Measurements from ENCODE around the gene CNGB1. TPM values are rescaled to one million over a fixed set of nuclear protein-coding genes. Genes with fewer than 3 reads are reported as not detected.

The CNGB1 gene
- total RNA-seq, 2 donors from 2014 or later: 0.05 to 0.69 TPM

DNA sequence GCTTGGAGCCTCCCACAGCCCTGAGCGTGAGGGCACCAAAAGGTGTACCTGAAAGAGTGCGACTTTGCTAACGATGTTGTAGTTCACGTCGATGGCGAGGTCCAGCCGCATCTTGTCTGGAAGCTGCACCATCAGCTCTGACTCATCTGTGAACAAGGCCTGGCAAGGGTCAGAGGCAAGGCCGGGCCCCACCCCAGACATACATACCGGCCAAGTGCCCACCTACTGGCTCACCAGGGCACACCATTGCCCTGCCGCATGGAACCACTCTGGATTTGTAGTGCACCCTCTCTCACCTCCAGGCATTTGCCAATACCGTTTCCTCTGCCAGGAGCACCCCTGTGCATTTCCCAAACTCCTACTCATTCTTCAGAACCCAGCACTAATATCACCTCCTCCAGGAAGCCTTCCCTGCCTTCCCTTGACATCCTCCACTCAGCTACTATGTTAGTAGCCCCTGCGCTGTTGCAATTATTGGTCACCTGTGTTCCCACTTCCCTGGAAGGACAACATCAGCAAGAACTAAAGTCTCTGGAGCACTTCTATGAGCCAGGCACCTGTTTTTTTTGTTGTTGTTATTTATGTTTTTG lies 69.4 kb downstream of the CNGB1 start:
- DNase-seq: no peak
- H3K27ac ChIP-seq: no peak overlapping the region
- intact Hi-C loops (cut with DNase I): loop anchor here (2.0 to 10.0 kb wide), 3 partner anchors 101 to 393 kb away; partner anchors contain the start of gene PRSS54
- H3K36me3 ChIP-seq: no peaks in the 10 kb centered on the region
- H3K4me1 ChIP-seq: no peaks in the 10 kb centered on the region
- H3K4me3 ChIP-seq: no peak overlapping the region
- H3K9ac ChIP-seq (ENCODE audit: low read depth in 2 of 2, low read length in 2 of 2): no peak overlapping the region
- H3K27me3 ChIP-seq: peaks cover 6% of the 10 kb centered on the region
- TF ChIP-seq, protein P1, sequence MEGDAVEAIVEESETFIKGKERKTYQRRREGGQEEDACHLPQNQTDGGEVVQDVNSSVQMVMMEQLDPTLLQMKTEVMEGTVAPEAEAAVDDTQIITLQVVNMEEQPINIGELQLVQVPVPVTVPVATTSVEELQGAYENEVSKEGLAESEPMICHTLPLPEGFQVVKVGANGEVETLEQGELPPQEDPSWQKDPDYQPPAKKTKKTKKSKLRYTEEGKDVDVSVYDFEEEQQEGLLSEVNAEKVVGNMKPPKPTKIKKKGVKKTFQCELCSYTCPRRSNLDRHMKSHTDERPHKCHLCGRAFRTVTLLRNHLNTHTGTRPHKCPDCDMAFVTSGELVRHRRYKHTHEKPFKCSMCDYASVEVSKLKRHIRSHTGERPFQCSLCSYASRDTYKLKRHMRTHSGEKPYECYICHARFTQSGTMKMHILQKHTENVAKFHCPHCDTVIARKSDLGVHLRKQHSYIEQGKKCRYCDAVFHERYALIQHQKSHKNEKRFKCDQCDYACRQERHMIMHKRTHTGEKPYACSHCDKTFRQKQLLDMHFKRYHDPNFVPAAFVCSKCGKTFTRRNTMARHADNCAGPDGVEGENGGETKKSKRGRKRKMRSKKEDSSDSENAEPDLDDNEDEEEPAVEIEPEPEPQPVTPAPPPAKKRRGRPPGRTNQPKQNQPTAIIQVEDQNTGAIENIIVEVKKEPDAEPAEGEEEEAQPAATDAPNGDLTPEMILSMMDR (IDR thresholded peaks at IDR 0.05): no peak
- H3K9me3 ChIP-seq: no peaks in the 10 kb centered on the region

DNA sequence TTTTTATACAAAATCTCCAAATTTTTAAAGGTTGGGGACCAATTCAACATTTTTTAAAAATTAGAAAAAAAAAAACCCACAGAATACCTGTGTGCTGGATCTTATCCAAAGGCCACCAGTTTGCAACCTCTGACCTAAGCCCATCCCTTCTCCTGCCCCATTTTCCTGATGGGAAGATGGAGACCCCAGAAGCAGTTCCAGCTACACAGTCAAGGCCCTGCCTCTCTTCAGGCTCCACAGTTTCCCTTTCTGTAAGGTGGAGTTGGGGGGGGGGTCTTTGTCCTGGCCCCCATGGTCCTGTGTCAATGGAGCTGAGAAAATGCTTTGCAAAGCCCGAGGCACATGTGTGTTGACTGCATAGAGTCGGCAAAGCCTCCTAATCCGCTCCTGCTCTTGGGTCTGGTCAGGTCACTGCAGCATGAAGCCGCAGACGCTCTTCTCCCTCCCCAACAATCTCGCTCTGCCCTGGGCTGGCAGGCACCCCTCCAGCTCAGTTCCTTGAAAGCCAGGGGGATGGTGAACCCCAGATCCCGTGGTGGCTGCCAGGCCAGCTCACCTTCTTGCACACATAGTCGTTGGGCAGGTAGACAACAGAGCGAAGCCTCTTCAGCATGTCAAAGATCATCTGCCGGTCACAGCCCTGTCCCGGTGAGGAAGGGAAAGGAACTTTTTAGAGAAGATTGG lies 70.0 kb downstream of the CNGB1 start:
- intact Hi-C loops (cut with DNase I): loop anchor here (2.0 to 10.0 kb wide), 3 partner anchors 102 to 394 kb away; partner anchors contain the start of gene PRSS54
- H3K9ac ChIP-seq (ENCODE audit: low read depth in 2 of 2, low read length in 2 of 2): no peak overlapping the region
- peaks cover 6% of the 10 kb centered on the region for H3K27me3 ChIP-seq
- no peak overlapping the region for H3K27ac ChIP-seq
- TF ChIP-seq, protein P1 (IDR thresholded peaks at IDR 0.05): no peak
- H3K36me3 ChIP-seq: no peaks in the 10 kb centered on the region
- DNase-seq: no peak
- no peaks in the 10 kb centered on the region for H3K9me3 ChIP-seq
- no peak overlapping the region for H3K4me3 ChIP-seq
- no peaks in the 10 kb centered on the region for H3K4me1 ChIP-seq

DNA sequence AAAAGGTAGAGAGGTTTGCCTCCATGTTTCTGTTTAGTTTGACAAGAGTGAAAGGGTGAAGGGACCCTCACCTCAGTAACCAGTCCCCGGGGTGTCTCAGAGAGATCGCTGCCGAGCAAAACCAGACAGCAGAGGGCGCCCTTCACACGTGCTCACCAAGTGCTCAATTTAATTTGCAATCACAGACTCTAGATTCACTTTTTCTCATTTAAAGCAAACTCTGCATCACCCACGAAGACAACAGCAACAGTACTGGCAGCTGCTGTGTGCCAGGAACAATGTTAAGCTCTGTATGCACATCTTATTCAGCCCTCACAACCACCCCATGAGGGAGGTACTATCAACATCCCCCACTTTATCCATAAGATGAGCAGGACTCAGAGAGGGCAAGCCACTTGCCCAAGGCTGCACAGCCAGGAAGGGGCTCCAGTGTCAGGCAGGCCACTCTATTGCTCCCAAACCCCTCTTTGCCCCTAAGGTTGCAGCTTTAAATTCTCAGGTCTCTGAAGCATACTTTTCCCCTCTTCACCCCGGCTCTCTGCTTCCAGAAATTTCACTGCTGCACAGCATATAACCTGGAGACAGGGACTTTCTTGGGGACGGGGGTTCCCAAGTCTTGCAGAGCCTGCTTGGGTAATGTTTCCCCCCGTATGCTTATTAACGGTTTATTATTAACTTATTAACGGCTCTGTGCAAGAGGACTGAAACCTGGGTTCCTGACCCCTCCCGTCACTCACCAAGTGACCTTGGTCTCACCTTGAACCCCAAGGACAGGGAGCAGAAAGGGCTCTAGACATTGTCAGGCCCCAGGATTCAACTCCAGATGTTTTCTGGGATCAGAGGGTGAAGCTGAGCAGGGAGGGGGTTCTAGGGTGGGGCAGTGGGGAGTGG lies 70.9 kb downstream of the CNGB1 start:
- Histone ChIP-seq H3K36me3 (no peaks in the 10 kb centered on the region), H3K27ac (no peak overlapping the region), H3K4me3 (no peak overlapping the region), H3K27me3 (peaks cover 6% of the 10 kb centered on the region), H3K4me1 (no peaks in the 10 kb centered on the region), H3K9me3 (no peaks in the 10 kb centered on the region), H3K9ac (ENCODE audit: low read depth in 2 of 2, low read length in 2 of 2) (no peak overlapping the region)
- intact Hi-C loops (cut with DNase I): loop anchor here (2.0 to 10.0 kb wide), 3 partner anchors 103 to 395 kb away; partner anchors contain the start of gene PRSS54
- TF ChIP-seq, protein P1 (IDR thresholded peaks at IDR 0.05): peak; percentile 84
- peak; percentile 72 for DNase-seq

DNA sequence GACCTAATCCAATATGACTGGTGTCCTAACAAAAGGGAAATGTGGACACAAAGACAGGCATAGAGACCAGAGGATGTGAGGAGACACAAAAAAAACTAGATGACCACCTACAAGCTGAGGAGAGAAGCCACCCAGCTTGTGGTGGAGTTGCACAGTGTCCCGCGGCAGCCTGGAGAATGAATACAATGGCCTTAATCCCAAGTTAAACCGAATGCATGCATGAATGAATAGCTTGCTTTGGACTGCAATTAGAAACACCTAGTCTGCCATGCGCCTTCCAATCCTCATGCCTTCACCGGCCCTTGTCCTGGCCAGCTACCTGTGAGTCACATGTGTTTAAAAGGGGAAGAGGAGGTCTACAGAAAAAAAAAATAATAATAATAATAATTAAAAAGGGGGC lies 72.0 kb downstream of the CNGB1 start:
- Histone ChIP-seq H3K9ac (ENCODE audit: low read depth in 2 of 2, low read length in 2 of 2) (no peak overlapping the region), H3K4me3 (no peak overlapping the region), H3K27me3 (peaks cover 6% of the 10 kb centered on the region), H3K36me3 (no peaks in the 10 kb centered on the region), H3K9me3 (no peaks in the 10 kb centered on the region), H3K4me1 (no peaks in the 10 kb centered on the region), H3K27ac (no peak overlapping the region)
- DNase-seq: no peak
- intact Hi-C loops (cut with DNase I): no loop called here
- TF ChIP-seq, protein P1 (IDR thresholded peaks at IDR 0.05): no peak

DNA sequence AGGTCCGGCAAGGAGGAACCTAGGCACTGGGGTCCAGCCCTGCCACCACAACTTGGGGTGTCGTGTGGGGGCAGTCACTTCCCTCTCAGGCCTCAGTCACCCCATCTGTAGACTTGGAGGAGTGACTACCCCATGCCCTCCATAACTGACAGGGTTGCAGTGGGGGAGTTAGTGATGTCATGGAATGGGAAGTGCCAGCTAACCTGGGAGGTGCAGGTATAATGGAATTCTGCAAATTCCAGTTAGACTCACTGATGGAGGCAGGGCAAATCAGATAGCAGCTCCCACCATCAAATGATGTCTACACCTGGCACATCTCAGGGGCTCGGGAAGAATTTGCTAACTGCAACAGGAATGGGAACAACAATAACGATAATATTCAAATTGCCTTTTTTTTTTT lies 72.9 kb downstream of the CNGB1 start:
- no peak overlapping the region for H3K27ac ChIP-seq
- TF ChIP-seq, protein P1 (IDR thresholded peaks at IDR 0.05): no peak
- H3K36me3 ChIP-seq: no peaks in the 10 kb centered on the region
- intact Hi-C loops (cut with DNase I): no loop called here
- H3K9me3 ChIP-seq: no peaks in the 10 kb centered on the region
- no peak overlapping the region for H3K9ac ChIP-seq (ENCODE audit: low read depth in 2 of 2, low read length in 2 of 2)
- no peak overlapping the region for H3K4me3 ChIP-seq
- H3K27me3 ChIP-seq: no peaks in the 10 kb centered on the region
- H3K4me1 ChIP-seq: no peaks in the 10 kb centered on the region
- no peak for DNase-seq
